Measurements from ENCODE around the gene NUAK1.
"Not testable (repeated sequence)": the region's sequence is repeated elsewhere in the genome, so short reads cannot be mapped to it uniquely, and the experiment has no call there.

Gene NUAK1

DNA sequence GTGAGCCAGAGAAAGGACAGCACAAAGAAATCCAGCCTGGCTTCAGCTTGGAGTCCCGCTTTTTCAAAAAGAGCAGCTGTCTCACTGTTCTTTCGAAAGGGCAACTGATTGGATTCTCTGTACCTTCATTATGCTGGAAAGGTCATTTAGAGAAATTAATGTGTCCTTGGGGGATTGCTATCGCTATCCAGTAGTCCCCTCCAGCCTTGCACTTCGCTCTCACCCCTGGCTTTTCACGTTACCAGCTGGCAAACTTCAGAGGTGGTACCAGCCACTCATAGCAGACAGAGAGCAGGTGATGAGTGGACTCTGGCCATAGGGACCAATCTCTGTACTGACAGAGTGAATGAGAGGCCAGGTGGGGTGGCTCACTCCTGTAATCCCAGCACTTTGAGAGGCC lies 11.8 kb upstream of the NUAK1 start:
- DNase-seq, result no peak
- in situ Hi-C loops (cut with HindIII; ENCODE audit: low pct_ligation_motif_present, low pct_unique_long_range_greater_than_20kb, low sequenced_read_pairs), result no loop called here

DNA sequence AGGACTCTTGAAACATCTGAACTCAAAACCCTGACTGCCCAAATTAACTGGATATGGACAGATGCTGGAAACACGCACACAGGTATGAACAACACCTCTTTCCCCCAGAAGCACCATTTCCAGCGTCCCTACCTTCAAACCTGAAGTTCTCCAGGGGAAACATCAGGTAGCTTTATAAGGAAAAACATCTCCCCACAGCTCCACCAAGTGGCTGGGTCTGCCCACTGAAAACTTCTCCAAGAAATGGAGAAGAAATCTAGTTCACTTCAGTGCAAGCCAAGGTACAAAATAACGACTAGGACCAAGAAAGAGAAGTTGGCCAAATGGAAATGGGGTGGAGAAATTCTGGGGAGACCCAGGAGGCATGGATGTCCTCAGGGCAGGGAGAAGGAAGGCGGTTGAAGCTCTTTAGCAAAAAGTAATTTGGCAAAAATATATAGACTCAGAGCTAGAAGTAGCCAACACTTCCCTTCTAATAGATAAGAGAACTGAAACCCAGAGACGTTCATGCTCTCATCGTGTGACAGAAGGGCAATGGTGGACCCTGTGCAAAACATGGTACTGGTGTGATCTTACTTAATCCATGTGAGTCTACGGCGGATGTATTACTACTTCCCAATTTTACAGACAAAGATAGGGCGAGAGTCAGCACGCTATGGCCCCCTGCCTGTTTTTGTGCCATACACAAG lies 10.5 kb upstream of the NUAK1 start:
- peak; percentile 61 for DNase-seq
- in situ Hi-C loops (cut with HindIII; ENCODE audit: low pct_ligation_motif_present, low pct_unique_long_range_greater_than_20kb, low sequenced_read_pairs), result no loop called here

DNA sequence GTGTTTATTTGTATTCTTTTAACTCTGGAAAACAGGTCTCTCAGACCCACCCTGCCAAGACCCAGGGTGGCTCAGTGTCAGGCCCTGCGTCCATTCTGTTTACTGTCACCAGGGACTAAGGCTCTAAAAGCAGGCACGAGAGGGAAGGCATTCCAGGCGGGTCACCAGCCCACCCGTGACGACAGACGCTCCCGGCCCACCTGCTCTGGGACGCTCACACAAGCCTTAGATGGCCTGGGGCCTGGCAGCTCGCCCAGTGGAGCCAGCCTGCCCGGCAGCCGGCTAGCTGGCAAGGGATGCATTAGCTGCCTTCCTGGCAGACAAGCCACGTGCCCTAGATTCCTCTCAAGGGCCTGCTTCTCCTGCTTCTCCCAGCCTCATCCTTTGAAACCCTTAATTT lies 9.2 kb upstream of the NUAK1 start:
- DNase-seq, result no peak
- in situ Hi-C loops (cut with HindIII; ENCODE audit: low pct_ligation_motif_present, low pct_unique_long_range_greater_than_20kb, low sequenced_read_pairs), result no loop called here

DNA sequence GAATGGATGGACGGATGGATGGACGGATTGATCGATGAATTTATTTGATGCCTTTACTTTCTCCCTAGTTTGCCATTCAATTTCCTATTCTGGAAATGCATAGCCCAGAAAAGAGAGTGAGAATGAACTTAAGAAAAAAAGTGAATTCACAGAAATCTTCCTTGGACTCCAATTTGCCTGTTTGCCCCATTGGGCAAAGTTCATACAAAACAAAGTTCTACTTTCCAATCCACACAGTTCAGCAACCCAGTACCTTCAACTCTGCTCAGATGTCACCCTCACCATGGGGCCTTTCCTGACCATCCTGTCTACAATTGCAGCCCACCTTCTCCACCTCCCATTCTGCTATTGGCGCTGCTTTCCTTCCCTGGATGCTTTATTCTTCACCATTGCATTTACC lies 8.2 kb upstream of the NUAK1 start:
- in situ Hi-C loops (cut with HindIII; ENCODE audit: low pct_ligation_motif_present, low pct_unique_long_range_greater_than_20kb, low sequenced_read_pairs), result no loop called here

DNA sequence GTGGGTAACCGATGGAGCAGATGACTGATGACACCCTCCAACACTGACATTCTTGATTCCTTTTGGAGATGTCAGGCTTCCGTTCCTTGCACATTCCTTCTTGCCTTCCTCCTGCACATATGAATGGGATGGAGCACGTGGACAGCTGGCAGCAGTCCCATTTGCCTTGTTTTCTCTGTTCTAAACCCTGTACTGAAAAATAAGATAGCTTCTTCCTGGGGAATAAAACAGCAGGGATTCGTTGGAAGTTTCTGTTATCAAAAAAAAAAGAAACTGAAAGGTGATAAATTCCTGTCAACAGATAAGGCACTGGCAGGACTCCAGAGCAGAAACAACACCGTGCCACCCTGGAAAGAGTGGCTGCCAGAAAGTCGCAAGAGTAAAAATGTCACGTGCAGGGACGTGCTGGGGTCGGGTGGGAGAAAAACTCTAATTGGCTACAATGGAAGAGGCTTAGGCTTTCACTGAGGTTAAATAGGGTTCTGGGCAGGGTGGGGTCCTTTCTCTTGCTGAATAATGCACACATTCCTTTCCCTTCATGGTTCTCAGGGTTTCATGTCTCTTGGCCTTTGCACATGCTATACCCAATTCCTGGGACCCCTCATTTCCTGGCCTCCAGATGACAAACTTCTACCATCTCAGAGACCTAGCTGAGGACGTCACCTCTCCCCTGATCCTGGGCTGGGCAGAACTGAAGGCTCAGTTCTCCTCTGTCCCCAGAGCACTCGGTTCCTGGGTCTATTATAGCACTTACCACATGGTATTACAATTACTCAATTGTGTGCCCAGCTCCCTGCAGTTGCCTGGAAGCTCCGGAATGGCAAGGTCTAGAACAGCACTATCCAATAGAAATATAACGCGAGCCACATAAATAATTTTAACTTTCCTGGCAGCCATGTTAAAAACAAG lies 7.0 kb upstream of the NUAK1 start:
- no peak for DNase-seq
- in situ Hi-C loops (cut with HindIII; ENCODE audit: low pct_ligation_motif_present, low pct_unique_long_range_greater_than_20kb, low sequenced_read_pairs), result no loop called here

More for the DNA sequence above, 8.2 kb upstream of the NUAK1 start:
- DNase-seq, result no peak

DNA sequence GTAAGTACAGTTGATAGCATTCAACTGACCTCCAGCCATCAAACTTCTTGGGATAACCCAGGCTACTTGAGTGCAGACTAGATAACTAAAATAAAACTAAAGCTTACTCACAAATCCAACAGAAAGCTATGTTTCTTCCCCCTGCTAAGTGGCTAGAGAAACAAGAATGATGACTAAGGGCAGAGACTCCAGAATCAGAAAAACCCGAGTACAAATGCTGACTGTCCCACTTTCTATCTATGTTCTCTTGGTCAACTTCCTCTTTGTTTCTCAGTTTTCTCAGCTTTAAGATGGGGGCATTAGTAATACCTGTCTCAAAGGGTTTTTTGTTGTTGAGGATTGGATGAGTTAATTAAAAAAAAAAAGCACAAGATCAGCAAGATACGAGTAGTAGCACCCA lies 6.1 kb upstream of the NUAK1 start:
- in situ Hi-C loops (cut with HindIII; ENCODE audit: low pct_ligation_motif_present, low pct_unique_long_range_greater_than_20kb, low sequenced_read_pairs), result no loop called here
- DNase-seq, result no peak

DNA sequence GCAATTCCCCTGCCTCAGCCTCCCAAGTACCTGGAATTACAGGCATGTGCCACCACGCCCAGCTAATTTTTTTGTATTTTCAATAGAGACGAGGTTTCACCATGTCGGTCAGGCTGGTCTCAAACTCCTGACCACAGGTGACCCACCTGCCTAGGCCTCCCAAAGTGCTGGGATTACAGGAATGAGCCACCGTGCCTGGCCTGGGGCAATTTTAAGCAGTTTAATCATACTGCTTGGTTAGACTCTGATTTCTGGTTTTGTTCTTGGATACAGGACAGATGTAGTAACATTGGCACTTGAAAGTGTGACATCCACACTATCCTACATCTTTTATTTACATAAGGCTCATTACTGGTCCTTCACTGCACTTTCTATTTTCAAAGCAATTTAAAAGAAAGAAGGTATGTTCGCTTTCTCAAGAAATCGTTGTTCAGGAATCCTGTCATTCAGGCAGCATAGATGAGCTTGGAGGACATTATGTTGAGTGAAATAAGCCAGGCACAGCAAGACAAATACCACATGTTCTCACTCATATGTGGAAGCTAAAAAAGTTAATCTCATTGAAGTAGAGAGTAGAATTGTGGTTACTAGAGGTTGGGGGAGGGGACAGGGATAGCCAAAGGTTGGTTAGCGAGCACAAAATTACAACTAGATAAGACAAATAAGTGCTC lies 4.0 kb upstream of the NUAK1 start:
- no peak for DNase-seq
- in situ Hi-C loops (cut with HindIII; ENCODE audit: low pct_ligation_motif_present, low pct_unique_long_range_greater_than_20kb, low sequenced_read_pairs), result no loop called here

DNA sequence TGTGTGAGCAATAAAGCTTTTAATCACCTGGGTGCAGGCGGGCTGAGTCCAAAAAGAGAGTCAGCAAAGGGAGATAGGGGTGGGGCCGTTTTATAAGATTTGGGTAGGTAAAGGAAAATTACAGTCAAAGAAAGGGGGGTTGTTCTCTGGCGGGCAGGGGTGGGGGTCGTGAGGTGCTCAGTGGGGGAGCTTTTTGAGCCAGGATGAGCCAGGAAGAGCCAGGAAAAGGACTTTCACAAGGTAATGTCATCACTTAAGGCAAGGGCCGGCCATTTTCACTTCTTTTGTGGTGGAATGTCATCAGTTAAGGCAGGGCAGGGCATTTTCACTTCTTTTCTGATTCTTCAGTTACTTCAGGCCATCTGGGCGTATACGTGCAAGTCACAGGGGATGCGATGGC lies 3.2 kb upstream of the NUAK1 start:
- DNase-seq; in situ Hi-C loops (cut with HindIII; ENCODE audit: low pct_ligation_motif_present, low pct_unique_long_range_greater_than_20kb, low sequenced_read_pairs): not testable (repeated sequence)

DNA sequence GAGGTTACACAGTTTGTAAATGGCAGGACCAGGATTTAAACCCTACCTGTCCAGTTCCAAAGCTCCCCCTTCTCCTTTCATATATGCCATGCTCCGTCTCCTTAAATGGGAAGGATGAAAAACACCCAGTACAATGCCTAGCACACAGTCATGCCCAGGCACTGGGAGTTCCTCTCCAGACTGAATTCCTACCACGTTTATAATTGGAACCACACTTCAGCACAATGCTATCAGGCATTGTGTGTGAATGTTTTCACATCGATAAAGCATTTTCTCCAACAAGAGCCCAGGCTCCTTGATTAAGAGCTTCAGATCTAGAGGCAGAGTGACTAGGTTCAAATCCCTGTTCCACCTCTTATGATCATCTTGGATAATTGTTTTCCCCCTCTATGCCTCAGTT lies 2.7 kb upstream of the NUAK1 start:
- in situ Hi-C loops (cut with HindIII; ENCODE audit: low pct_ligation_motif_present, low pct_unique_long_range_greater_than_20kb, low sequenced_read_pairs), result no loop called here
- no peak for DNase-seq

DNA sequence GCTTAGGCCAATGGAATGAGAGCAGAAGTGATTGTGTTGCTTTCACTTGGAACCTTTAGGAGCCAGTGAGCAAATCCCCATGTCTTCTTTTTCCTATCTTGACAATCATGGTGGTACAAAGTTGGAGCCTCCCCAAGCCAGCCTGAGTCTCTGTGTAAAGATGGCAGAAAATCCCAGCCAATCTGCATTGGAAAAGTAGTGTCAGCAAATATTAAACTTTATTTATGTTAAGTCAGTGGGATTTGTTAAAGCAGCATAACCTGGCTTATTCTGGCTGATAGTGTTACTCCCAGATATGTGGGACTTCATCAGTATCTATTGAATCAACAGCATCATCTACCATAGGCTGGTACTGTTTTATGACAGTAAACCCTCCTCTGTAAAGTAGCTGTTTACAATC lies 2.2 kb upstream of the NUAK1 start:
- no peak for DNase-seq
- in situ Hi-C loops (cut with HindIII; ENCODE audit: low pct_ligation_motif_present, low pct_unique_long_range_greater_than_20kb, low sequenced_read_pairs), result no loop called here

DNA sequence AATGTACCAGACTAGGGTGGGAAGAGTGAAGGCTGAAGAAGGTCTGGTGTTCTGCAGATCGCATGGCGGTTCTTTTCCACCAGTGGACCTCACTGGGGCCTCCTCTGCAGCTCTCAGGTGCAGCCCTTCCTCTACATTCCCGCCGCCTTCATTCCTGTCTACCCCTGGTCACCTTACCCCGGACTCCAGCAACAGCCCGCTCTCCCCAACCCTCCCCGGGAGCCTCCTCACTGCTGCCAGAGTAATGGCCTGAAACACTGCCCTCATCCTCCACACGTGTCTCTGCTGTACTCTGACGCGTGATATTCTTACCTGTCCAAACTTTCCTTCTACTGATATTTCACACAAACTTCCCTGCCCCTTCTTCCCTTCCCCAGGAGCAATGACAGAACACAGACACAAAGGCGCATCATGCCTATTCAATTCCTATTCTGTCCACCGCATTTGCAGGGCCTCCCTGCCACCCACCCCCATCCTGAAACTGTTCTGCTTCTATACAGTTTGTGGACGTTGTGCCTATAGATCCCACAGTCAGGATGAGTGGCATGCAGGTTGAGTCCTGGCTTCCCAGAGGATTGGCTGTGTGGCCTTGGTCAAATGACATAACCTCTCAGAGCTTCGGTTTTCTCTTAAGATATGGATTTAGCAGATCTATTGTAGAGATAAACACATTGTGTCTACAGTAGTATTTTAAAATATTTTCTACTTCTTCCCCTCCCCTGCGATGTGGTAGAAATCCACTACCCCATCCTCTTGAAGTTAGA lies 1.7 kb upstream of the NUAK1 start:
- no peak for DNase-seq
- in situ Hi-C loops (cut with HindIII; ENCODE audit: low pct_ligation_motif_present, low pct_unique_long_range_greater_than_20kb, low sequenced_read_pairs), result no loop called here

DNA sequence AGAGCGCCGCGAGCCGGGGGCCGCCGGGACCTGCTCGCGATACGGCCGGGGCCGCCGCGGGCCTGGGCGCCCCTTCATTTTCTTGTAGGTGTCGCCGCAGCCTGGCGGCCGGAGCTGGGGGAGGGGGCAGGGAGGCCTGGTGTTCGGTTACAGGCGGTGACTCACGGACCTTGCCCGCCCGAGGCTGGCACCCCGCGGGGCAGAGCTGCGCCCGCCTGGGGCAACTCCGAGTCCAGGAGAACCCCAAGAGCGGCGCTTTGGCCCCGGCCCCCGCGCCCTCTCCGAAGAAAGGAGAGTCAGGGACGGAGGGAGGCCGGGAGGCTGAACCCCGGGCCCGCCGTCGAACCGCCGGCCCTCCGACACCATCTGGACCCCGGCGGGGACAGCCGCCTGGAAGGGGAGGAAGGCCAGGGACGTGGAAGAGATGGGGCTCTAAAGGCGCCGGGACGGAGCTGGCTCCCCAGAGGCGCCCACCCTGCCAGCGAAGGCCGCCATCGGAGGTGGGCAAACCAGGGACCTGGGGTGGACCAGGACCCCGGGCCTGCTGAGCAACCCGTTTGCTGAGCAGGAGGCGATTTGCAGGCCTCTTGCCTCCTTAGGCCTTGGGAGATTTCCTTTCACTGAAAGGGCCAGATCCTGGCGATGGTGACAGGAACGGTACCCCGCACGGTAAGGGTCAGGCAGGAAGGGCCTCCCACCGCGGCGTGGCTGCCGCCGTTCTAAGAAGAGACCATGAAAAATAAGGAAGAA lies 843 bp upstream of the NUAK1 start:
- peak; percentile 93 for DNase-seq
- in situ Hi-C loops (cut with HindIII; ENCODE audit: low pct_ligation_motif_present, low pct_unique_long_range_greater_than_20kb, low sequenced_read_pairs), result no loop called here

DNA sequence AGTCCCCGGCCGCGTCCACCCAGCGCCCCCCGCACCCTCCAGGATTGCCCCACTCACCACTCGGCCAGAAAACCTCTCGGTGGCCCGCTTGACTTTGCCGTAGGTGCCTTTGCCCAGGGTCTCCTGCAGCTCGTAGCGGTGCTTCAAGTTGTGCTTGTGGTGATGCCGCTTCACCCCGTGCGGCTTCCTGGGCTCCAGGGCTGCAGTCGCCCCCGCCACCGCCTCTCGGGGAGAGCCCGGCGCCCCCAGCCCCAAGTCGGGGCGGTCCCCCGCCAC lies 459 bp downstream of the NUAK1 start:
- peak; percentile 50 for DNase-seq
- in situ Hi-C loops (cut with HindIII; ENCODE audit: low pct_ligation_motif_present, low pct_unique_long_range_greater_than_20kb, low sequenced_read_pairs), result no loop called here

DNA sequence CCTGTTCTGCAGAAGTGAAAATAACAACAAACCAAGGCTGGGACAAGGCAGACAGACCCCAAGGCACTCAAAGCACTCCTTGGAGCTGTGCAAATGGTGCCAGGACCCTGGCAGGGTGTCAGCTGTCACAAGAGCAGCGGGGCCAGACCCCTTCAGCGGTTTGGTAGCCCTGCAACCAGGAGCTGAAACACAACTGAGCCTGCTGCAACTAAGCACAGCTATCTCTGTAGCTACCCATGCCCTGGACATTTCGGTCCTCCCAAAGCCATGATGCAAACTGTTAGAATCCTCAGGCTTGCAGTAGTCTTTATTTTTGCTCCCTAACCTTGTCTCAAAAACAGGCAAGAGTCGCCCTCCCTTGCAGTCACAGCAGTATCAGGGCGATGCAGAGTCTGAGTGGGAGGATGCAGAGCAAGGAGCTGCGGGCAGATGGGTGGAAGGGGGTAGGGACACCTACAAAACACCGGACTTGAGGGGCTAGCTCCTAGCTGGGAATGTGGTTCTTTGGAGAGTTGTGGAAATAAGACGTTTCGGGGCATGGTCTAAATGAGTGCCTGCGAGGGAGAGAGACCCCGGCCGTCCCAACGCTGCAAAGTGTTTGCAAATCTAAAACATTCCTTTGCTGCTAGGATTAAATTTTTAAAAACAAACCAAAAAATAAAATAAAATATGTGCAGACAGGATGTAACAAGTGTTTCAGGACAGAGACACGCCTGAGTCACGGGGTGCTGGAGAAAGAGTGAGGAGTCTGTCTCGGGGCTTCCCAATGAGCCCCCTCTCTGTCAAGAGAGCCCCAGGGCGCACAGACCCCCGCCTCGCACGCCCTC lies 1.0 kb downstream of the NUAK1 start:
- in situ Hi-C loops (cut with HindIII; ENCODE audit: low pct_ligation_motif_present, low pct_unique_long_range_greater_than_20kb, low sequenced_read_pairs), result no loop called here
- peak; percentile 45 for DNase-seq

DNA sequence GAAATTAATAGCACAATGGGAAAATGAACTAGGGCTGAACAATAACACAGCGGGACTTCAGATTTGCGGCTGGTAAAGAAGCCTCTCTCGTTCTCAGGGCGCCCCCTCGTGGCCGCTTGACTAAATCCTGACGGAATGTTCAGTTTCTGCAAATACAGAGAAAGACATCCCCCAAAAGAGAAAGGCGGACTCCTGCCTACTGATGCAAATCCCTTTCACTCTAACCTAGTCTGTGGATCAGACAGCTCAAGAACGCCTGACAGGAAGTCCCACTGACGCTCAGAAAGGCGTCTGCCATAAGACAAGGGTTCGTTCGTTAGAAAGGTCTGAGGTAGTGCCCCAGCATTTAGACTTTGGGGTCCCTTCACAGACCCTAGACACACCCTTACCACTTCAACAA lies 2.5 kb downstream of the NUAK1 start:
- DNase-seq, result peak; percentile 95
- in situ Hi-C loops (cut with HindIII; ENCODE audit: low pct_ligation_motif_present, low pct_unique_long_range_greater_than_20kb, low sequenced_read_pairs), result no loop called here

DNA sequence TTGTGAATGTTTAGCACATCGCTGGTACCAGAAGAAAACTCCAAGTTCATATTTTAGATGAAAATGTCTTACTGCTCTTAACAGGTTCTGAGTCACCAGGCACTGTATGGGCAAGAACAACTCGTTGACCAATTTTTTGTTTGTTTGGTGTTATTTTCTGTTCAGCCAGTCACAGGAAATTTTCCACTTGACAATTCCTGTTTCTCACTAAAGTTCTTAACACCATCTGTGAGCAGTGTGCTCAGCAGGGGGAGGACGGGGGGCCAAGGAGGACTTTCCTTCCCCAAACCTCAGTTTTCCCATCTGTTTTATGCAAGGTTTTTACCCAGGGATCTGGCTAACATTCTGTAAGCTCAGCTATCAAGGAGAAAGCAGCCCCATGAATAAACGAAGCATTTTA lies 3.0 kb downstream of the NUAK1 start:
- DNase-seq, result peak; percentile 52
- in situ Hi-C loops (cut with HindIII; ENCODE audit: low pct_ligation_motif_present, low pct_unique_long_range_greater_than_20kb, low sequenced_read_pairs), result no loop called here

DNA sequence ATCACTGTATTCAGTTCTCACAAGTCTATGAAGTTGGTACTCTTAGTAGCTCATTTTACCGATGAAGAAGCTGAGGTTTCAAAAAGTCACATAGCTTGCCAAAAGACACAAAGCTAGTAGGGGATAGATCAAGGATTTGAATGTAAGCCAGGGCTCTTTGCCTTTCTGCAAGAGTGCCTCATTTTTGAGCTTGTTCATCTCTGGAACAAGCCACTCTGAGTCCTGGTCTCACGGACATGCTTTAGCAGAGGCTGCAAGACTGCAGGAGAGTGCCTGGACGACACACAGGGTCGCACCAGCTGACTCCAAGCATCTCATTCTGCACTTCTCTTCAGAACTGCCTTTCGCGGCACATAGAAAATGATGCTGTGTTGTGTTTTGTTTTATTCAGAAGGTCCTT lies 3.7 kb downstream of the NUAK1 start:
- no peak for DNase-seq
- in situ Hi-C loops (cut with HindIII; ENCODE audit: low pct_ligation_motif_present, low pct_unique_long_range_greater_than_20kb, low sequenced_read_pairs), result no loop called here

All from ACHN (cell line).